ENCODE results near the gene CENPO. TPM values are rescaled to one million over a fixed set of nuclear protein-coding genes. Genes with fewer than 3 reads are reported as not detected.

The CENPO gene
- total RNA-seq, 1 experiment from 2014 or later = 25.5 TPM

DNA sequence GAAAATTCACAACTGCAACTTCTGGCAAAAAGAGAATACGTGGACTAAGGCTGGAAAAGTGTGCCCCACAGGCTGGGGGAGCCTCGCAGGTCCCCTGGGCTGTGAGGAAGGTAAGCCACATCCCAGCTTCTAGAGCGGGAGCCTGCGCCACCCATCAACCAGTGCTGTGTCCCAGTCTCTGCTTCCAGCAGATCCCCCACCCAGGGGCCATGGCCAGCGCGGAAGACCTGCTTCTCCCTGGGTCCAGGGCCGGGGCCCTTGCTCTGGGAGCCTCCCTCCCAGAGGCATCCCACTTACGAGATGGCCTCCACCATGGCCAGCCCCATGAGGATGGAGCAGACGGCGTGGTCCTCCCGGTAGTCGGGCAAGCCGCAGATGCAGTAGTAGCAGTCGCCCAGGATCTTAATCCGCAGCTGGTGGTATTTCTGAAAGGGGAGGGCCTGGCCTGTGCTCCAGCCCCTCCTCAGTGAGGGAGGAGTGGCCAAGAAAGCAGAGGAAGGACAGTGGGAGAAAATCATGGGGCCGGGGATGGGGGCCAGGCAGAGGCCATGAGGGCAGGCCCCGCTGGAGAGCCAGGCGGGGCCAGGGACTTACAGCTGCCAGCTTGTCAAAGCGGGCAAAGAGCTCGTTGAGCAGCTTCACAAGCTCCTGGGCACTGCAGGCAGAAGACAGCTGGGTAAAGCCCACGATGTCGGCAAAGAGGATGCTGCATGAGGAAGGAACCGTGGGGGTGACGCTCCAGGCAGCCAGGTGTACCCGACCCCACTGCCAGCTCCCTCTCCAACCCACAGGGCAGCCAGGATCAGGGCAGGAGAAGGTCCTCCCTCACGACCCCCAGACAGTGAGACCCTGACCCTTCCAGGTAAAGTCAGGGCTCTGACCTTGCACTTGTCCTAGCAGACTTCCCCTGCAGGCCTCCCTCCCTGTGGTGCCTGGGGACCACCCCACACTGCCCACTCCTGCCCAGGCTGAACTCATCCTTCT is 48.0 kb downstream of the CENPO start:
- H3K36me3 ChIP-seq = no peaks in the 10 kb centered on the region
- DNase-seq = no peak
- no peaks in the 10 kb centered on the region for H3K9me3 ChIP-seq
- no peak overlapping the region for H3K4me3 ChIP-seq
- H3K27me3 ChIP-seq = no peaks in the 10 kb centered on the region

DNA sequence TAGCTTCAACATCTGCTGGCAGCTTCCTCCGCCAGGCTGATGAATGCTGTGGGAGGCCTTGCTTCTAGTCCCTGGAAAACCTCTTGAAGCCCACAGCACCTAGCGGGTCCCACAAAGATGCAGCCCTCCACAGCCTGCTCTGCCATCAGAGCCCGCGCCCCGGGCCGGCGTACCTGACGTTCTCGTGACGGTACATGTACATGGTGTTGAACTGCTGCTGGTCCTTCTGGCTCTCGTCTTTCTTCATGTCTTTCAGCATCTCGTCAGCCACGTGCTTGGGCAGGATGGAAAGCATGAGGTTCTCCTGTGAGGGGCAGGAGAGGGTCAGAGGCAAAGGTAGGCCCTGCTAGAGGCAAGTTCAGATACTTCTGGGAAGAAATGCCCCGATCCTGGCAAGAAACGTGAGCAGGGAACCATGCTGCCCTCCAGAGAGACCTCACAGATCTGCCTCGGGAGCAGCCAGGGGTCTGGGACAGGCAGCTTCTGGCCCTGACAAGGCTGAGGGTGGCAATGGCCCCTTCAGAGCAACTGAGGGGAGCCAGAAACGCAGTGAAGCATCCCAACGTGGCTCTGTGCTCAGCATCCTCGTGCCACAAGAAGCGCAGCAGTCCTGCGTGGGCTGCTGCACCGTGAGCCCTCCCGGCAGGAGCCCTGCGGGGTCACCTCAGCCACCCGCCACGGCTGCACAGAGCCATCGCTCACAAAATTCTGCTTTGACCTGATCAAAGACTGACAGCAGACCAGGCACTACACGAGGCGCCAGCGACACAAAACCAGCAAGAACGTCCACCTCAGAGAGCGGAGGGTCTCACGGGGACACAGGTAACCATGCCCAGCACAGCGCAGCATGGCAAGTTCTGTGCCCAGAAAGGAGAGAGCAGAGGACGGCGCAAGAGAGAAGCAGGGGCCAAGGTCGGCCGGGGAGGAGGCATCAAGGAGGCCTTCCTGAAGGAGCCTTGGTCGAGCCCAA is 49.1 kb downstream of the CENPO start:
- no peak overlapping the region for H3K4me3 ChIP-seq
- no peaks in the 10 kb centered on the region for H3K27me3 ChIP-seq
- DNase-seq = no peak
- no peaks in the 10 kb centered on the region for H3K9me3 ChIP-seq
- H3K36me3 ChIP-seq = no peaks in the 10 kb centered on the region

DNA sequence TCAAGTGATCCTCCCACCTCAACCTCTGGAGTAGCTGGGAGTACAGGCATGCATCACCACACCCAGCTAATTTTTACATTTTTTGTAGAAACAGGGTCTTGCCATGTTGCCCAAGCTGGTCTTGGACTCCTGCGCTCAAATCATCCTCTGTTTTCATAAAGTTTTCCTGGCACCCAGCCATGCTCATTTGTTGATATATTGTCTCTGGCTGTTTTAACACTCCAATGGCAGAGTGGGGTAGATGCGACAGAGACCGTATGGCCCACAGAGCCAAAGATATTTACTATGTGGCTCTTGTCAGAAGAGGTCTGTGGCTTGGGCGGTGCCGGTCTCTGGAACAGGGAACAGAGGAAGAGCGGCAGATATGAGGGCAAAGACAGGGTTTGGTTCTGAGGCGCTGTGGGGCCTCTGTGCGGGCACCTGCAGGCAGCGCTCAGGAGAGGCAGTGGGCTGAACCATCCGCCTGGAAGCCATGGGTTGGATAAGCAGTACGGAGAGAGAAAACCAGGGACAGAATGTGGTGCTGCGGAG is 50.2 kb downstream of the CENPO start:
- Histone ChIP-seq H3K4me3 (no peak overlapping the region), H3K36me3 (no peaks in the 10 kb centered on the region), H3K9me3 (no peaks in the 10 kb centered on the region), H3K27me3 (no peaks in the 10 kb centered on the region)
- no peak for DNase-seq

DNA sequence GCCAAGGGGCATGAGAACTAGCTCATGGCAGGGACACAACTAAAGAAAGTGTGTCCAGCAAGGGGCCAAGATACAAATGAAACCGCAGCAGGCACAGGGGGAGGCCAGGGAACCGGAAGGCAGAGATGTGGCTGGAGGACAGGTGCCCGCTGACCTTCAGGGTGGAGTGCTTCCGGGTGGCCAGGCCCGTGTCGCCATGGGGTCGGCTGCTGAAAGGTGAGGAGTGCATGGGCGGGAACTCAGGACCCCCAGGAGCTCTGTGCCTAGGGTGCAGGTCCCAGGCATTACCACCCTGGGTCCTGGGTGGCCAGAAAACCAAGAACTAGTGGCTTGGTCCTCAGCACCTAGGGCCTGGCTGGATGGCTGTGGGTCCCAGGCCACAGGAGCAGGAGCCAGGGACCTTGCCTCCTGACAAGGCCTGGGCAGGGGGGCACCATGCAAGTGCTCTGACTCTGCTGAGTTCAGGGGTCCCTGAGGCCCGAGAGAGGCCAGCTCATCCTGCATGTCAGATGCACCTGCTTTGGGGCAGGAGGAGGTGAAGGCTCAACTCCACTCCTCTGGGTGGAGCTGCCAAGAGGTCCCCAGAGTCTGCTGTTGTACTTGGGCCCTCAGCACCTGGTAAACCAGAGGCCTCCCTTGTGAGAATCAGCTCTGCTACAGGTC is 50.9 kb downstream of the CENPO start:
- H3K27me3 ChIP-seq = no peaks in the 10 kb centered on the region
- H3K4me3 ChIP-seq = no peak overlapping the region
- H3K9me3 ChIP-seq = no peaks in the 10 kb centered on the region
- DNase-seq = no peak
- no peaks in the 10 kb centered on the region for H3K36me3 ChIP-seq

DNA sequence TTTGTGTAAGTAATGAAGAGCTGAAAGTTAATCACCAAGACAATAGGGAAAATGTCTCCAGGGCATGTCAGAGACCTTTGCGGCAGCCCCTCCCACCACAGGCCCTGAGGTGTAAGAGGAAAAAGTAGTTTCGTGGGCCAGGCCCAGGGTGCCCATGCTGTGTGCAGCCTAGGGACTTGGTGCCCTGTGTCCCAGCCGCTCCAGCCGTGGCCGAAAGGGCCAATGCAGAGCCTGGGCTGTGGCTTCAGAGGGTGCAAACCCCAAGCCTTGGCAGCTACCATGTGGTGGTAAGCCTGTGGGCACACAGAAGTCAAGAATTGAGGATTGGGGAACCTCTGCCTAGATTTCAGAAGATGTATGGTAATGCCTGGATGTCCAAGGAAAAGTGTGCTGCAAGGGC is 52.5 kb downstream of the CENPO start:
- Histone ChIP-seq H3K36me3 (no peaks in the 10 kb centered on the region), H3K4me3 (no peak overlapping the region), H3K27me3 (no peaks in the 10 kb centered on the region), H3K9me3 (no peaks in the 10 kb centered on the region)
- no peak for DNase-seq

DNA sequence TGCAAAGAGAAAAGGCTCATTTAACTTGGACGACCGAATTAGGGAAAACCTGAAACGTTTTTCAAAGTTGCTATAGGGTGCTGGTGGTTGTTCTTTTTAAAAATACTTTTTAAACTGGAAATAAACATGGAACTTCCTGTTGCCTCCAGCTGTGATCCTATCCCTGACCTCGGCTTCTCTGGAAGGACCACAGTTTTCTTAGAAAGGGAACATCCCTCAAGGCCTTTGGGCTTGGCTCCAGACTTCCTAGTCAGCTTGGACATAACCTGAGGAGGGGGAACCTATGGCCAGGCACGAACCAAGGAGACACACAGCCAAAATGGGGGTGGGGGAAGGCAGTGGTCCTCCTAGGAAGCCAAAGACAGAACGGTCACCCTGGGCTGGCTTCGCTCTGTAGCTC is 57.7 kb downstream of the CENPO start:
- no peaks in the 10 kb centered on the region for H3K27me3 ChIP-seq
- no peak for DNase-seq
- H3K4me3 ChIP-seq = no peak overlapping the region
- H3K9me3 ChIP-seq = no peaks in the 10 kb centered on the region
- no peaks in the 10 kb centered on the region for H3K36me3 ChIP-seq

DNA sequence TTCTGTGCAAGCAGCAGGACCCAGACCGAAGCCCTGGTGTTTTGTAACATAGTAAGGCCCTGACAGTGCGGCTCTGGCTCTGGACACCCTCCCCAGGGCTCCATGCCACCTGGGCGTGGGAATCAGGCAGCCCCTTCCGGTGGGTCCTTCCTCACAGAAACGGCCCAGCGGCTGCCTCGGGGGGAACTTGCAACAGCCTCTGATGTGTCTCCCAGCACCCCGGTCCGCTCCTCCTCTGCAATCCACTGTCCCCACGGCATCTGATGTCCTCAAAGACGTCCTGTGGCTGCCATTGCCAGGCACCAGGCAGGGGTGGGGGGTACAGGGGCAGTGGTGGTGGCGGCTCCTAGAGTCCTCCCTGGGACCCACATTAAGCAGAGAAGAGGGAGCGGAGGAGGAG is 58.8 kb downstream of the CENPO start:
- Histone ChIP-seq H3K4me3 (no peak overlapping the region), H3K9me3 (no peaks in the 10 kb centered on the region), H3K27me3 (no peaks in the 10 kb centered on the region), H3K36me3 (no peaks in the 10 kb centered on the region)
- DNase-seq = no peak

DNA sequence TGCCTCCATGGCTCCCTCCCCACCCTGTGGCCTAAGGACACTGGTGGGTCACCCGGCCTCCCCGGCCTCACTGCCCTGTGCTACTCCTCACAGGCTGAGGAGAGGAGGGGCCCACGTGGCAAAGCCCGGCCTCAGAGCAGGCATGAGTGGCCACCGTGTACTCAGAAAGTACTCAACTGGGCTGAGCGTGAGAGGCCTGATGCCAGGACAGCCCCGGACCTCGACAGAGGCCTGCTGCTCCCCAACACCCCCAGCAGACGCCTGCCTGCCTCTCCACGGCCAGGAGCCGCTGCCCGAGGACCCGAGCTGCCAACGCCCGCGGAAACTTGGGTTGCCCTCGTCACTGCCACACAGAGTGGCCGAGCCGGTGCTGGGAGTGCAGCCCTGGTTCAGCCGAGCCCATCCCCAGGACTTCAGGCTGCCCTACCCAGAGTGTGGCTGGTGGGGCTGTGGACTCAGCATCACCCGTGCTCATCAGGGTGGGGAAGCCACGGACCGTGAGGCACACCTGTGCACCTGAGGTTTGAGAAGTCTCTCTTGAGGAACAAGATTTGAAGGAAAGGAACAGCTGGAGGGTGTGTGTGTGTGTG is 59.3 kb downstream of the CENPO start:
- no peak overlapping the region for H3K4me3 ChIP-seq
- no peaks in the 10 kb centered on the region for H3K36me3 ChIP-seq
- DNase-seq = no peak
- no peaks in the 10 kb centered on the region for H3K27me3 ChIP-seq
- no peaks in the 10 kb centered on the region for H3K9me3 ChIP-seq

DNA sequence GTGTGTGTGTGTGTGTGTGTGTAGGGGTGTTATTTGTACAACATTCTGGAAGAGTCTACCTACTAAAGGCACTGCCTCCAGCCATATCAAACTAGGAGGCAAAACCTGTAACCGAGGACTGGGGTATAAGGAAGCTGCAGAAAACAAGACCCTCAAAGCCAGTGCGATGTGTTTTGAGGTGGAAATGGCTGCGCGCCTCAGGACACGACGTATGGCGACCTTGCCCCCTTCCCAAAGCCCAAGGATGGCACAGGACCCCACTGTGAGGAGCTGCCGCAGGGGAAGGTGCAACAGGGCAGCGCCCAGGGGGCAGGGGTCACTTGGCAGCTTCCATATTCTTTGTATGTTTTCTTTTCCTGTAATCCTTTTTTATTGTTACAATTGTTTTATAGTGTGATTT is 59.8 kb downstream of the CENPO start:
- no peak for DNase-seq
- no peak overlapping the region for H3K4me3 ChIP-seq

DNA sequence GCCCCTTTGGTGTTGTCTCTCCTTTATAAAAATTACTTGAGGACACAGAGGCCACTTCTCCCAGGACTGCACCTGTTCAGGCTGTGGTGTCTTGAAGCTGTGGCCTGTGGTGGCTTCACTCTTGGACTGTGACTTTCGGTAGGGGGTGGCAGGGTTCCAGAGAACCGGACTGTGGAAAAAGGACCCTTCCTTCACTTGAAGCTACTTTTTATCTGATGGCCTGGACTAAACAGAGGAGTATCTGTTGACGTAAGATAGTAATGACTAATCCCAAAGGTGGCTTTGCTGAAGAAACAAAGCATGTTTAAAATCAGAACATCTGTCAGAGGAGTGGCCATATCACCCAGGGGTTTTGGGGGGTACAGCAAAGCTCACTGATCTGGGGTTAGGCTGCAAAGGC is 60.8 kb downstream of the CENPO start:
- Histone ChIP-seq H3K9me3 (no peaks in the 10 kb centered on the region), H3K36me3 (no peaks in the 10 kb centered on the region)
- no peak for DNase-seq

More for the DNA sequence above, 59.8 kb downstream of the CENPO start:
- H3K36me3 ChIP-seq = no peaks in the 10 kb centered on the region
- no peaks in the 10 kb centered on the region for H3K27me3 ChIP-seq
- H3K9me3 ChIP-seq = no peaks in the 10 kb centered on the region

DNA sequence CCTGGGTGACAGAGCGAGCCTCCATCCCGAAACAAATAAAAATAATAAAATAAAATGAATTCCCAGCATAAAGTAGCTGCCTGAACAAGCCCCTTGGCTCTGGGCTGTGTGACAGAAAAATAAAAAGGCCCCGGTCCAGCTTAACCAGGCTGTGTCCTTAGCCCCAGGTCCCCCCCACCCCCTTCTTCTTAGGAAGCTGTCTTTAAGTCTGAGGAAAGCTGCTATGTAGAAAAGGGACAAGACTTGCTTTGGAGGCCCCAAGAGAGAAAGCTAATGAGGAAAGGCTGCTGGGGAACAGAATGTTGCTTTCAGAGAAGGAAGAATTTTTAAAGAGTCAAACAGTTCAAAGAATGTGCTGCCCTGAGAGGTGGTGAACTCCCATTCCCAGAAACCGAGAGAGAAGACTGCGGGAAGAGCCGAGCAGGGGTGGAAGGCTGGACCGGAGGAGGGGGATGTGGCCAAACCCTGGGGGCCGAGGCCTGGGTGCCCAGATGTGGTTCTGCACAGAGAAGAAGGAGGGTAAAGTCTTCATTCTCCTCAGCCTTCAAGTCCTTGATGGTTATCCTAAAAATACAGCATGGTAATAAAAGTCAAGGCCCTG is 61.9 kb downstream of the CENPO start:
- Histone ChIP-seq H3K27me3 (no peaks in the 10 kb centered on the region), H3K9me3 (no peaks in the 10 kb centered on the region), H3K4me3 (no peak overlapping the region), H3K36me3 (no peaks in the 10 kb centered on the region)
- no peak for DNase-seq

More for the DNA sequence above, 60.8 kb downstream of the CENPO start:
- no peak overlapping the region for H3K4me3 ChIP-seq
- H3K27me3 ChIP-seq = no peaks in the 10 kb centered on the region

DNA sequence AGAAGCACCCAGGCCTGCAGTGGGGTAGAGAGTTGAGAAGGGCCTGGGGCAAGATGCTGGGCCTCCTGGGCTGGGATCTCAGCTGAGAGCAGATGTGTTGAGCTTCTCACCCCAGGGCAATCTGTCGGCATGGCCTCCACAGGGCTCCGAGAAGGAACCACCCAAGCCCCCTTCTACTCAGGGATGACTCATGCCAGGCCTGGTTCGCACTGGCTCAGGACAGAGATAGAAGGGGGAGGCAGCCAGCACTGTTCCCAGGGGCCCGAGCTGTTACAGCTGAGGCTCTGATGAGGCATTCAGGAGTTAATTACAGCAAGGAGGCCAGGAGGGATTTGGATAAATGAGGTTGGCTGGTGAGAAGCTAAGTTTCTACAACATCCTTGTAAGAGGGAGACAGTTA is 62.5 kb downstream of the CENPO start:
- H3K27me3 ChIP-seq = no peaks in the 10 kb centered on the region
- H3K4me3 ChIP-seq = no peak overlapping the region
- DNase-seq = no peak
- no peaks in the 10 kb centered on the region for H3K9me3 ChIP-seq
- no peaks in the 10 kb centered on the region for H3K36me3 ChIP-seq

DNA sequence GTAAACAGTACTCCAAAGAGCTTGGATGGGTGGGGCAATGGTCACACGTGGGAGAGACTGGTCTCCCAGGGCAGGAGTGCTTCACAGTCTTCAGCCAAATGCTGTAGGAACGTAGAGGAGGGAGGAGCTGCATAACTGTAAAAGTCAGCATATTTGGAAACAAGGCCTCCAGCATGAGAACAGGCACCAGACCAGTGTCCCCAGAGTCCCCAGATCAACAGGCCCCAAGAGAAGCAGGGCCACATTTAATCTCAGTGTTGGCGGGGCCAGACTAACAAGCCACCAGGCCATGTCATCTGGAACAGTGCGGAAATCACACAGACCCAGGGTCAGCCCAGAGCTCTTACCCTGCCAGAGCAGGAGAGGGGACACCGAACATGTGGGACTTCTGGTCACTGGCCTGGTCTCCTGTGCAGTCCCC is 63.6 kb downstream of the CENPO start:
- Histone ChIP-seq H3K27me3 (no peaks in the 10 kb centered on the region), H3K36me3 (no peaks in the 10 kb centered on the region), H3K9me3 (no peaks in the 10 kb centered on the region), H3K4me3 (no peak overlapping the region)
- no peak for DNase-seq

DNA sequence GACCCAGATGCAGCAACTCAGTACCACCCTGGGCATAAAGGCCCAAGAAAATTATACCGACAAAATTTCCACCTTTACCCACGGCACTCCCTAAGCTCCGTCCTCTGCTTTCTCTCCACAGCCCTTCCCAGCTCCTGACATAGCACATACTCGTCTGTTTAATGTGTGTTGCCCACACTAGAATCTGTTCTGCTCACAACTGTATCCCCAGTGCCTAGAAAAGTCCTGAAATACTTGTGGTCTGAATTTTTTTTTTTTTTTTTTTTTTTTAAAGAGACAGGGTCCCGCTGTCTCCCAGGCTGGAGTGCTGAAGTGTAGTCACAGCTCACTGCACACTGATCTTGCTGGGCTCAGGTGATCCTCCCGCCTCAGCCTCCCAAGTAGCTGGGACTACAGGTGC is 64.5 kb downstream of the CENPO start:
- no peaks in the 10 kb centered on the region for H3K27me3 ChIP-seq
- H3K36me3 ChIP-seq = no peaks in the 10 kb centered on the region
- H3K9me3 ChIP-seq = no peaks in the 10 kb centered on the region

DNA sequence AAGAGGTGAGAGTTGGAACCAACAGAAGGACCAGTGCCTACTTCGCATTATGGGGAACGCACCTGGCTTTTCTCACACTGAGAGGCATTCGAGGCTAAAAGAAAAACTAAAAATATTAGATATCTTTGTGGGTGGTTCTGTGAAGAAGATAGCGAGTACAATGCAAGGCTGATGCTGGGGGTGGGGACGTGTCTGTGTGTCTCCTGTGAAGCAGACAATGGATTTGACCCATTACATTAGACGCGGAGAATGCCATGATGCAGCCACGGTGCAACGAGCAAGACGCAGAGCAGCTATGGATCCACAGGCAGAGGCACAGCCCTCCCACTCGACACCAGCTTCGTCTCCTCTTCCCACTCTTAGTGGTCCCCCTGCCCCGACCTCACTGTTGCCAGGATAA is 65.8 kb downstream of the CENPO start:
- no peak overlapping the region for H3K4me3 ChIP-seq
- H3K27me3 ChIP-seq = no peaks in the 10 kb centered on the region
- no peaks in the 10 kb centered on the region for H3K36me3 ChIP-seq
- no peaks in the 10 kb centered on the region for H3K9me3 ChIP-seq
- no peak for DNase-seq

More for the DNA sequence above, 64.5 kb downstream of the CENPO start:
- no peak for DNase-seq
- H3K4me3 ChIP-seq = no peak overlapping the region
